Airway epithelial cell (primary cell): Measurements from ENCODE around the gene PODXL2. TPM values are rescaled to one million over a fixed set of nuclear protein-coding genes. Genes with fewer than 3 reads are reported as not detected.

Experiments
- total RNA-seq: library from RNA; depleted of rRNA; stranded (reverse); fragments of >200 nt; gene quantifications from 2 replicates; pipeline ENCODE4 v1.2.3, GENCODE V29; 2015

PODXL2 gene, protein sequence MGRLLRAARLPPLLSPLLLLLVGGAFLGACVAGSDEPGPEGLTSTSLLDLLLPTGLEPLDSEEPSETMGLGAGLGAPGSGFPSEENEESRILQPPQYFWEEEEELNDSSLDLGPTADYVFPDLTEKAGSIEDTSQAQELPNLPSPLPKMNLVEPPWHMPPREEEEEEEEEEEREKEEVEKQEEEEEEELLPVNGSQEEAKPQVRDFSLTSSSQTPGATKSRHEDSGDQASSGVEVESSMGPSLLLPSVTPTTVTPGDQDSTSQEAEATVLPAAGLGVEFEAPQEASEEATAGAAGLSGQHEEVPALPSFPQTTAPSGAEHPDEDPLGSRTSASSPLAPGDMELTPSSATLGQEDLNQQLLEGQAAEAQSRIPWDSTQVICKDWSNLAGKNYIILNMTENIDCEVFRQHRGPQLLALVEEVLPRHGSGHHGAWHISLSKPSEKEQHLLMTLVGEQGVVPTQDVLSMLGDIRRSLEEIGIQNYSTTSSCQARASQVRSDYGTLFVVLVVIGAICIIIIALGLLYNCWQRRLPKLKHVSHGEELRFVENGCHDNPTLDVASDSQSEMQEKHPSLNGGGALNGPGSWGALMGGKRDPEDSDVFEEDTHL
- total RNA-seq = 11.8 and 13.5 TPM in 2 replicates

DNA sequence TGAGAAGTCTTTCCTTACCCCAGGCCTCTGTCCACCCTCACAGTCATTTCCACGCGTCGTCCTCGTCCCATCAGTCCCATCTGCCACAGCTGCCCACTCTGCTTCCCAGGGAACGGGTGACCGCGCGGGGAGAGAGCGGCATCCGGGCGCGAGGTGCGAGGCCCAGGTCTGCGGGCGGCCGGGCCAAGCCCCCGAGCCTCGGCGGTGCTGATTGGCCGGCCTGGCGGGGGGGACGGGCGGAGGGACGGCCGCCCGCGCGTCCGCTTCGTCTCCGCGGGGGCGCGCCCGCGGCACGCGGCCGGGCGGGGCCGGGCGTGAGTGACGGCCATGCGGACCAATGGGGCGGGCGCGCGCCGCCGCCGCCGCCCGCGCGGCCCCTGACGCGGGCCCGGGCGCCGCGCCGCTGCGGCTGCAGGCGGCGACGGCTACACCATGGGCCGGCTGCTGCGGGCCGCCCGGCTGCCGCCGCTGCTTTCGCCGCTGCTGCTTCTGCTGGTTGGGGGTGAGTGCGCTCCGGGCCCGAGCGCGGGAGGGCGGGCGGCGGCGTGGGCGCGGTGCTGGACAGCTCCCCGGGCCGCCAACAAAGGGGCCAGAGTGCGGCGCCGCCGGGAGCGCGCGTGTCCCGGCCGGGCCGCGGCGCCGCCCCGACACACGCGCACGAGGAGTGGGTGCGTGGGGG lies at the start of gene PODXL2:
TSS of gene PODXL2 (plus strand) at position 398 of the 679 bp plus-strand sequence. CDS start at position 433, 35 bp downstream.

DNA sequence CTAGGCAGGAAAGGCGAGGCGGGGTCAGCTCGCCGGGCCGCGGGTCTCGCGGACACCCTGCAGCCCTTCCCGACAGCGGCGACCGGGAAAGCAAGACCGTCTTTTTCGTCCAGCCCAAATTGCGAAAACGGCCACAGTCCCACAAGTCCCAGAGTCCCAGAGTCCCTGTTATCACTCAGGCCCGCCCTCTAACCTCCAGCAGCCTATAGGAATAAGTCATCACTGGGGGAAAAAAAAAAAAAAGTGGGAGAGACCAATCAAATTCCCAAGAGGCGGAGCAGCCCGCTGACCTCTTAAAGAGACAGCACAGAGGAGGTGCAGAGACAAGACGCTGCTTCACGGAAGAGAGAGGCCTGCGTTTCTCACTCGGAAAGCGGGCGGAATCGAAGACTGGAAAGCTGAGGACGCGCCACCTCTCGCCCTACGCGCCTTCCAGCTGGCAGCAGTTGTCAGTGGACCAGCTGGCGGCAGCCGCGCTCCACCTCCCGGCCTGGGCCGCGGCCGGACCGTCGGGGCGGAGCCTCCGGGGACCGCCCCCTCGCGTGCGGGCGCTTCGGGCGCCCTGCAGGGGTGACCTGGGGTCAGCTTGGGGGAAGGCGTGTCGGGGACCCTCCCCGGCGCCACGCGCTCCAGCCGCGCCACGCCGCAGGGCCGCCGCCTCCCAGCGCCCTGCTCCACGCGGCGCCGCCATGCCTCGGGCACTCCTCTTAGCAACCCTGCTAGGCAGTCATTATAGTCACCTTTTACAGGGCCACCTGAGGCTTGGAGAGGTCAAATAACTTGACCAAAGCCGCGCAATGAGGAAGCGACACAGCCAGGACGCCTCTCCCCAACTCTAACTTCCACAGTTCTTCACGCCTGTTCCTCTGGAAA lies 38.2 kb upstream of the PODXL2 start, which contains the start of gene TPRA1:
TSS of gene TPRA1 (minus strand) at position 141 of the 873 bp plus-strand sequence. CDS start 10,587 bp downstream, outside the sequence.

DNA sequence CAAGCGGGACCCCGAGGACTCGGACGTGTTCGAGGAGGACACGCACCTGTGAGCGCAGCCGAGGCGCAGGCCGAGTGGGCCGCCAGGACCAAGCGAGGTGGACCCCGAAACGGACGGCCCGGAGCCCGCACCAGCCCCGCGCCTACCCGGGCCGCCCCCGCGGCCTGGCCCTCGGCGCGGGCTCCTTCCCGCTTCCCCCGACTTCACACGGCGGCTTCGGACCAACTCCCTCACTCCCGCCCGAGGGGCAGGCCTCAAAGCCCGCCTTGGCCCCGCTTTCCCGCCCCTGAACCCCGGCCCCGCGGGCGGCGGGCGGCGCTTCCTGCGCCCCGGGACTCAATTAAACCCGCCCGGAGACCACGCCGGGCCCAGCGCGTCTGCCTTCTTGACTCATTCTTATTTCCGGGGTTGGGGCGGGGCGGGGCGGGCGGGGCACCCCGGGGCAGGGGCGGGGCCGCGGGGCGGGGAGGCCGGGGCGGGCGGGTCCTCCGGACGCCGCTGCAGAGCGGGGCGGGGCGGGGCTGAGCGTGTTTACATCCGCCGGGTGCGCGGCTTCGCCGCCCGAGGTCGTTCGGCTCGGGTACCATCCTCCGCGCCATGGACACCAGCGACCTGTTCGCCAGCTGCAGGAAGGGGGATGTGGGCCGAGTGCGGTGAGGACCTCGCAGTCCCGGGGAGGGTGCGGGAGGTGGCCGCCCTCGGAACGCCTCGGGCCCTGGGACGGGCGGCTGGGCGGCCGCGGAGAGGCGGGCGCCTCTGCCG lies 43.6 kb downstream of the PODXL2 start, which contains the start of gene ABTB1:
TSS of gene ABTB1 (plus strand) at position 524 of the 762 bp plus-strand sequence. CDS start at position 598, 74 bp downstream.

Other genes starting within 250 kb of the PODXL2 start
- 36.3 and 39.7 TPM in 2 replicates for gene TPRA1, start 38.5 kb upstream of the PODXL2 start, total RNA-seq
- gene MCM2, start 30.8 kb upstream of the PODXL2 start, total RNA-seq = 55.0 and 65.9 TPM in 2 replicates
- 3.9 and 4.3 TPM in 2 replicates for gene ABTB1, start 43.8 kb downstream of the PODXL2 start, total RNA-seq
- 39.0 and 44.1 TPM in 2 replicates for gene MGLL, start 193.3 kb downstream of the PODXL2 start, total RNA-seq